Ovary (tissue), 9 donors: ENCODE data around the gene PAF1. TPM values are rescaled to one million over a fixed set of nuclear protein-coding genes. Genes with fewer than 3 reads are reported as not detected.

ENCODE experiments used
- DNase-seq, 5 donors: peaks; one replicate each; pipeline ENCODE4 v3.0.0-alpha.2; 2019 to 2020
- H3K27ac ChIP-seq, 2 donors: fragments of 200-600 bp; one replicate each; pipeline versions ENCODE4 v1.5.1 to v1.8.0; 2019 to 2022
- H3K27me3 ChIP-seq: fragments of 200-600 bp; one replicate; pipeline ENCODE4 v1.8.0; 2022
- H3K36me3 ChIP-seq: fragments of 200-600 bp; sonication (generic); one replicate; pipeline ENCODE4 v1.5.1; 2019
- H3K4me1 ChIP-seq: one replicate; pipeline ENCODE4 v1.8.1; 2013; ENCODE audit warnings: mild to moderate bottlenecking, moderate library complexity; ENCODE audit not compliant: insufficient read depth
- H3K4me3 ChIP-seq: fragments of 200-600 bp; sonication (generic); one replicate; pipeline ENCODE4 v1.5.1; 2017
- H3K9me3 ChIP-seq, 2 donors: fragments of 200-600 bp in 1 of 2; sonication (generic) in 1 of 2; one replicate each; pipeline versions ENCODE4 v1.5.1 to v1.8.1; 2013 to 2019; ENCODE audit warnings: mild to moderate bottlenecking in 1 of 2, moderate library complexity in 1 of 2
- CTCF ChIP-seq, 3 donors: fragments of 450-650 bp in 2 of 3; fragments of 200-600 bp in 1 of 3; IDR thresholded peaks; one replicate each; pipeline versions ENCODE4 v1.5.1 to v1.8.0; 2016 to 2022; ENCODE audit warnings: antibody characterized with exemption in 3 of 3, mild to moderate bottlenecking in 1 of 3
- EP300 ChIP-seq: sonication (generic); formaldehyde crosslinking; IDR thresholded peaks from one replicate; pipeline ENCODE4 v1.6.1; 2017; ENCODE audit warnings: antibody characterized with exemption
- POLR2A ChIP-seq: fragments of 450-650 bp; IDR thresholded peaks from one replicate; pipeline ENCODE4 v1.6.1; 2017; ENCODE audit warnings: antibody characterized with exemption, mild to moderate bottlenecking, moderate library complexity
- WGBS, 3 donors: extraction: QIAGEN DNeasy Blood & Tissue Kit in 1 of 3; methylation state at CpG; one replicate each; pipeline versions ENCODE4 v1.1.5 to v1.1.7; 2013 to 2017; 5-methylcytosine and 5-hydroxymethylcytosine counted together
- intact Hi-C, 4 donors: fragments of 100-400 bp; cut with DNase I; formaldehyde crosslinking; loops; one replicate each; pipeline versions ENCODE4 v1.11.0 to v1.15.1; 2022 to 2023
- microRNA-seq, 3 donors: library from miRNA; unstranded; fragments of <30 nt; microRNA quantifications; one replicate each; pipeline versions ENCODE4 to v1.2.0, GENCODE V29; 2019 to 2020
- polyA plus RNA-seq, 2 donors: library from polyadenylated mRNA; stranded (reverse); fragments of 200-250 nt in 1 of 2; fragments of 350-450 nt in 1 of 2; fragmentation: Illumina TruSeq in 1 of 2; extraction: RNeasy Lipid Tissue Mini Kit (QIAGEN cat#74804) in 1 of 2; gene quantifications; one replicate each; pipeline ENCODE4 v1.2.3, GENCODE V29; 2013 to 2014
- small RNA-seq: library from RNA; depleted of rRNA; stranded (forward); fragments of <200 nt; gene quantifications from one replicate; pipeline ENCODE3, GENCODE V24; 2016
- total RNA-seq, 7 donors: library from RNA; depleted of rRNA in 2 of 7; stranded (reverse); fragments of >200 nt in 2 of 7; fragmentation: NEBNext Ultra II Directional in 3 of 7; extraction: Animal tissue kit (Norgen Biotek cat#: 25700) in 3 of 7; gene quantifications; one replicate each; pipeline versions ENCODE4 v1.1.0 to v1.2.4, GENCODE V29; 2016 to 2023
- donor health status: DM: no; HTN: no; CAD: no; lungs with moderate emphysema.
- donor health status: DM: no; HTN: no; CAD: no.
- donor health status: Bipolar disorder and iron deficiency.
- donor health status: DM: yes; HTN: yes; CAD: no.
- donor health status: DM: no; HTN: no; CAD: no.
- donor health status: DM: yes; HTN: yes; CAD: no.

Gene PAF1
- total and polyA plus RNA-seq, 9 donors: 31.0 to 78.1 (median 50.2) TPM

GRCh38 chr19:39339674-39340073 is 51.2 kb downstream of the PAF1 start:
- no peak for DNase-seq
- H3K4me1 ChIP-seq: peaks cover 4% of the 10 kb centered on the region
- H3K27me3 ChIP-seq: no peaks in the 10 kb centered on the region
- no peak for TF ChIP-seq EP300
- TF ChIP-seq CTCF (IDR thresholded peaks at IDR 0.05): no peak
- no peak for TF ChIP-seq POLR2A
- no peaks in the 10 kb centered on the region for H3K36me3 ChIP-seq
- H3K9me3 ChIP-seq: no peaks in the 10 kb centered on the region
- intact Hi-C loops: loop anchor here in 2 of 4 donors (5.0 to 10.0 kb wide), 2 partner anchors 195 to 212 kb away; partner anchors contain the start of genes EID2B (in 1 of the 2) and PAK4 (in 1 of the 2)
- 92 to 93% (median 92%) methylated on average over 1 of the region's 1 CpG for WGBS, 3 donors
- H3K4me3 ChIP-seq: no peak overlapping the region
- H3K27ac ChIP-seq: no peak overlapping the region

DNA sequence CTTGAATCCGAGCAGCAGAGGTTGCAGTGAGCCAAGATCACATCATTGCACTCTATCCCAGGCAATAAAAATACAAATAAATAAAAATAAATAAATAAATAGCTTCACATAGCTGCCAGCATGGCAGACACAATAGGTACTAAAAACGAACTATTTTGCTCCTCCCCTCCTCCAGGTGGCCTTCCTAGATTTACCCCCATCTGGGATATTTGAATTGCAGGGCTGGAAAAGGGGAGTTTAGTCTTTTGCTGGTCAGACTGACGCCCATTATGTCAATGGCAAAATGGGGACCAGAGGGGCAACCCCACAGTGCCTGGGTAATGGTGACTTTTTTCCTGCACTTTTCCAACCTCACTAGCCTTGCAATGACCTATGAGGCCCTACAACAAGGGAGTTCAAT is 54.4 kb downstream of the PAF1 start:
- H3K4me1 ChIP-seq: peaks cover 4% of the 10 kb centered on the region
- TF ChIP-seq POLR2A: no peak
- TF ChIP-seq EP300: no peak
- TF ChIP-seq CTCF (IDR thresholded peaks at IDR 0.05): no peak
- intact Hi-C loops: no loop called here
- H3K27me3 ChIP-seq: no peaks in the 10 kb centered on the region
- H3K4me3 ChIP-seq: no peak overlapping the region
- no peak overlapping the region for H3K27ac ChIP-seq
- no peaks in the 10 kb centered on the region for H3K36me3 ChIP-seq
- 51 to 63% (median 61%) methylated on average over 3 of the region's 3 CpGs for WGBS, 3 donors
- H3K9me3 ChIP-seq: no peaks in the 10 kb centered on the region
- no peak for DNase-seq

Small RNA genes within 50 kb of the gene (microRNA-seq; reads per million reads assigned to microRNA genes)
- gene MIR4530: 0 to 0.32 (median 0) reads per million in 3 donors

Small RNA genes within 50 kb of the gene (small RNA-seq; reads per million reads assigned to genes)
- gene AC011445.2: not detected
- gene MIR4530: not detected
- gene RN7SL566P: not detected

Other genes starting within 250 kb of the PAF1 start
- 1 to 10 TPM in 1 of 7 donors, under 1 TPM in 2, not detected in 4; 0.20 to 4.4 (median 0.22) TPM for gene NCCRP1, start 194.1 kb downstream of the PAF1 start, total RNA-seq
- gene NCCRP1, start 194.1 kb downstream of the PAF1 start, polyA plus RNA-seq: under 1 TPM; 0.05 to 0.15 TPM
- gene SYCN, start 186.8 kb downstream of the PAF1 start, total RNA-seq: 1 to 10 TPM in 2 of 7 donors, not detected in 5; 1.2 to 2.4 TPM
- not detected for gene SYCN, start 186.8 kb downstream of the PAF1 start, polyA plus RNA-seq
- not detected for gene IFNL3, start 146.1 kb downstream of the PAF1 start, total RNA-seq
- gene IFNL3, start 146.1 kb downstream of the PAF1 start, polyA plus RNA-seq: not detected
- under 1 TPM in 2 of 7 donors, not detected in 5; 0.17 to 0.23 TPM for gene IFNL4, start 142.2 kb downstream of the PAF1 start, total RNA-seq
- gene IFNL4, start 142.2 kb downstream of the PAF1 start, polyA plus RNA-seq: not detected
- gene IFNL2, start 122.7 kb downstream of the PAF1 start, total RNA-seq: not detected
- gene IFNL2, start 122.7 kb downstream of the PAF1 start, polyA plus RNA-seq: not detected
- not detected for gene IFNL1, start 94.7 kb downstream of the PAF1 start, total RNA-seq
- gene IFNL1, start 94.7 kb downstream of the PAF1 start, polyA plus RNA-seq: not detected
- 1 to 10 TPM in 4 of 7 donors, under 1 TPM in 3; 0.12 to 2.2 (median 1.2) TPM for gene LRFN1, start 70.2 kb downstream of the PAF1 start, total RNA-seq
- gene LRFN1, start 70.2 kb downstream of the PAF1 start, polyA plus RNA-seq: 1 to 10 TPM in 1 of 2 donors, under 1 TPM in 1; 0.40 to 1.2 TPM
- gene GMFG, start 55.1 kb downstream of the PAF1 start, total RNA-seq: 10 to 100 TPM in 3 of 7 donors, 1 to 10 TPM in 4; 5.6 to 21.9 (median 9.9) TPM
- 10 to 100 TPM; 20.5 to 39.7 TPM for gene GMFG, start 55.1 kb downstream of the PAF1 start, polyA plus RNA-seq
- 100 to 1,000 TPM in 5 of 7 donors, 10 to 100 TPM in 2; 59.0 to 139 (median 110) TPM for gene SAMD4B, start 48.7 kb downstream of the PAF1 start, total RNA-seq
- gene SAMD4B, start 48.7 kb downstream of the PAF1 start, polyA plus RNA-seq: 100 to 1,000 TPM in 1 of 2 donors, 10 to 100 TPM in 1; 64.4 to 119 TPM
- gene MED29, start 272 bp upstream of the PAF1 start, total RNA-seq: 10 to 100 TPM; 27.7 to 62.9 (median 59.9) TPM
- 10 to 100 TPM; 43.5 to 48.8 TPM for gene MED29, start 272 bp upstream of the PAF1 start, polyA plus RNA-seq
- 100 to 1,000 TPM in 6 of 7 donors, 10 to 100 TPM in 1; 78.1 to 995 (median 152) TPM for gene ZFP36, start 15.7 kb upstream of the PAF1 start, total RNA-seq
- gene ZFP36, start 15.7 kb upstream of the PAF1 start, polyA plus RNA-seq: 100 to 1,000 TPM; 204 to 320 TPM
- gene PLEKHG2, start 21.6 kb upstream of the PAF1 start, total RNA-seq: 10 to 100 TPM in 6 of 7 donors, 1 to 10 TPM in 1; 8.6 to 68.0 (median 33.9) TPM
- 10 to 100 TPM; 12.9 to 23.0 TPM for gene PLEKHG2, start 21.6 kb upstream of the PAF1 start, polyA plus RNA-seq
- gene RPS16, start 44.8 kb upstream of the PAF1 start, total RNA-seq: 1,000 to 10,000 TPM; 3,321 to 5,287 (median 4,531) TPM
- 1,000 to 10,000 TPM; 2,348 to 7,403 TPM for gene RPS16, start 44.8 kb upstream of the PAF1 start, polyA plus RNA-seq
- 100 to 1,000 TPM in 4 of 7 donors, 10 to 100 TPM in 3; 51.4 to 127 (median 101) TPM for gene SUPT5H, start 54.5 kb upstream of the PAF1 start, total RNA-seq
- gene SUPT5H, start 54.5 kb upstream of the PAF1 start, polyA plus RNA-seq: 100 to 1,000 TPM in 1 of 2 donors, 10 to 100 TPM in 1; 98.8 to 163 TPM
- 10 to 100 TPM; 31.5 to 59.9 (median 51.4) TPM for gene TIMM50, start 89.7 kb upstream of the PAF1 start, total RNA-seq
- gene TIMM50, start 89.7 kb upstream of the PAF1 start, polyA plus RNA-seq: 10 to 100 TPM; 41.2 to 48.3 TPM
- gene DLL3, start 107.8 kb upstream of the PAF1 start, total RNA-seq: under 1 TPM in 3 of 7 donors, not detected in 4; 0.10 to 0.33 (median 0.24) TPM
- under 1 TPM; 0.10 to 0.22 TPM for gene DLL3, start 107.8 kb upstream of the PAF1 start, polyA plus RNA-seq
- under 1 TPM in 1 of 7 donors, not detected in 6; 0.27 TPM for gene SELENOV, start 124.0 kb upstream of the PAF1 start, total RNA-seq
- gene SELENOV, start 124.0 kb upstream of the PAF1 start, polyA plus RNA-seq: under 1 TPM in 1 of 2 donors, not detected in 1; 0.39 TPM
- gene EID2B, start 141.7 kb upstream of the PAF1 start, total RNA-seq: 1 to 10 TPM; 3.1 to 7.0 (median 6.2) TPM
- gene EID2B, start 141.7 kb upstream of the PAF1 start, polyA plus RNA-seq: 1 to 10 TPM; 2.3 to 7.5 TPM
- gene EID2, start 149.1 kb upstream of the PAF1 start, total RNA-seq: 10 to 100 TPM in 5 of 7 donors, 1 to 10 TPM in 2; 6.9 to 17.0 (median 13.1) TPM
- 10 to 100 TPM; 10.5 to 13.5 TPM for gene EID2, start 149.1 kb upstream of the PAF1 start, polyA plus RNA-seq
- gene LGALS13, start 211.4 kb upstream of the PAF1 start, total RNA-seq: not detected
- gene LGALS13, start 211.4 kb upstream of the PAF1 start, polyA plus RNA-seq: not detected